SK-N-MC (cell line): ENCODE measurements around the gene ZNF710.

Experiments used
- DNase-seq: peaks from one replicate; pipeline ENCODE4 v3.0.0-alpha.2; 2011; ENCODE audit warnings: low read depth, low spot score
- H3K27ac ChIP-seq: fragments of 200-600 bp; sonication (generic); 2 replicates; pipeline ENCODE4 v1.5.1; 2016; ENCODE audit warnings: mixed run types
- H3K36me3 ChIP-seq: fragments of 200-600 bp; sonication (generic); 2 replicates; pipeline ENCODE4 v1.6.1; 2017; ENCODE audit warnings: antibody characterized with exemption, low read length, mixed read lengths; ENCODE audit not compliant: insufficient read depth
- H3K4me3 ChIP-seq: fragments of 200-600 bp; sonication (generic); 2 replicates; pipeline ENCODE4 v1.5.1; 2016
- H3K9ac ChIP-seq: fragments of 200-600 bp; sonication (generic); 2 replicates; pipeline ENCODE4 v1.8.0; 2017; ENCODE audit warnings: mixed run types, mixed read lengths; ENCODE audit not compliant: insufficient read length
- H3K9me3 ChIP-seq: fragments of 200-600 bp; sonication (generic); 2 replicates; pipeline ENCODE4 v1.6.1; 2017; ENCODE audit warnings: low read depth, mild to moderate bottlenecking, antibody characterized with exemption, low read length, moderate library complexity, mixed read lengths
- EZH2 ChIP-seq: fragments of 200-600 bp; sonication (generic); IDR thresholded peaks from one replicate; pipeline ENCODE4 v1.6.1; 2017; ENCODE audit warnings: antibody characterized with exemption
- FOXP2 ChIP-seq: optimal IDR thresholded peaks from 2 replicates; pipeline ENCODE3; 2011; ENCODE audit warnings: mild to moderate bottlenecking, moderate library complexity; ENCODE audit not compliant: insufficient read depth; ENCODE audit errors: extremely low read length, control extremely low read depth
- POLR2AphosphoS5 ChIP-seq: IDR thresholded peaks from 2 replicates; pipeline ENCODE4 v1.6.1; 2012; ENCODE audit warnings: mild to moderate bottlenecking, low read depth, low read length, borderline replicate concordance

ZNF710 gene

DNA sequence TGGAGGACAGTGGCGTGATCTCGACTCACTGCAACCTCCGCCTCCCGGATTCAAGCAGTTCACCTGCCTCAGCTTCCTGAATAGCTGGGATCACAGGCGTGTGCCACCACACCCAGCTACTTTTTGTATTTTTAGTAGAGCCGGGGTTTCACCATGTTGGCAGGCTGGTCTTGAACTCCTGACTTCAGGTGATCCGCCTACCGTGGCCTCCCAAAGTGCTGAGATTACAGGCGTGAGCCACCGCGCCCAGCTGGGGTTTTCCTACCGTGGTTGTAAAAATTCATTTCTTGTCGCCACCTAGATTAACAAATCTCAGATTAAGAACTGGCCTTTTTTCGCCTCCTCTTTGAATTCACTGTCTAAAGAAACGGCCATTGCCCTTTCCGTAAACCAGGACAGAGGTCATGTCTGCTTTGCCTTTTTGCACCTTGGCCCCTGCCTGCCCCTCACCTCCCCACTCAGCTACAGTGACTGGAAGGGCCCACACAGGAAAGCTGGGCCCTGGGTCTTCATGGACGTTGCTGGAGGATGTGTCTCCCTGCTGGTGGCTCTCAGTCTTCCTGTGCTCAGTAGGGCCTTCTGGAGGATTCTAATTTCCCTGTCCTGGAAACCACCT lies 17.2 kb downstream of the ZNF710 start:
- Histone ChIP-seq H3K4me3 (no peak overlapping the region), H3K27ac (no peak overlapping the region), H3K9ac (no peak overlapping the region), H3K36me3 (no peaks in the 10 kb centered on the region), H3K9me3 (no peaks in the 10 kb centered on the region)
- TF ChIP-seq EZH2 (no peak), FOXP2 (no peak), POLR2AphosphoS5 (no peak)
- no peak for DNase-seq

DNA sequence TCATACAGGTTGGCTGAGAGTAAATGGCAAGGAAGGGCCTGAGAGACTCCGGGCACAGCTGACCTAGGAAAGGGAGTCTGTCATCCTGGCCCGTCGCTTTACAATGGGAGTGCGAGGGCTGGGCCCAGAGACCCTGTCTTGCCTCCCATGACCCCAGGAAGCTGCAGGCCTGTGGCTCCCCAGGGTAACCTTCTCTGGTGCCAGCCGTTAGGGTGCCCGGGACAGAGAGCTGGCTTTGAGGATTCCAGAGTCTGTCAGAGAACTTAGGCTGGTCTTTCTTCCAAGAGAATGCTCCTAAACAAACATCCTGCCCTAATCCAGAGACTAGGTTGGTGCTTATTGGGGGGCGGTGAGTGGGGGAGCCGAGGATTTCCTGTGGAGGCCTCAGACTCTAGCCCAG lies 18.5 kb downstream of the ZNF710 start:
- no peaks in the 10 kb centered on the region for H3K9me3 ChIP-seq
- H3K36me3 ChIP-seq, result no peaks in the 10 kb centered on the region
- TF ChIP-seq FOXP2, result no peak
- TF ChIP-seq POLR2AphosphoS5, result no peak
- no peak for TF ChIP-seq EZH2
- no peak for DNase-seq
- H3K9ac ChIP-seq, result no peak overlapping the region
- no peak overlapping the region for H3K27ac ChIP-seq
- H3K4me3 ChIP-seq, result no peak overlapping the region

DNA sequence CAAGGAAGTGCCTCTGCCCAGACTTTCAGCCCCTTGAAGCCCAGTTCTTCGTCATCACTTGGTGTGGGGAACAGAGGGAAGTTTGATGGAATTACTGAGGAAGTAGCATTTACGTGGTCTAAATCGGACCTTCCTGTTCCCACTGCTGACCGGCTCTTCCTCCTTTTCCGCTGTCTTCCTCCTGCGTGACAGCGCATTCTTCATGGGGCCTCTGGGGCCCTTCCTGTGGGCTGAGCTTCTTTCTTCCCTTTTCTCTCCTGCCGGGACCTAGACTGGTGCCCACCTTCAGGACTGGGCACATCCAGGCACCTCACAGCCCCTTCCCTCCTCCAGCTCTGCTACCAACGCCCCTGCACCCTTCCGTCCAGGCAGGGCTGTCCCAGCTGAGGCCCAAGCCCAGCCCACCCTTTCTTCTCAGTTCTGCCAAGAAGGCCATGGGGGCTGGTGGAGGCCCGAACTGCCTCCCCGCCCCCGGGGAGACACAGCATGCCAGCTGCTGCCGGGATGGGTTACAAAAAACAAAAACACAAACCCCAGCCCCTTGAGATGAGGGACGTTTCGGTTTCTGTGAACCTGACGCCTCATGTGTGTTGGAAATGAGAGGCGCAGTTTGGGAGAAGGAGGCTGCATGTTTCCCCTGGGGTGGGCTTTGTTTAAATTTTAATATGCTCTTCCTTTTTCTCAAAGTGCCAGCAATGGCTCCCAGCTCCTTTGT lies 19.1 kb downstream of the ZNF710 start:
- Histone ChIP-seq H3K4me3 (no peak overlapping the region), H3K36me3 (no peaks in the 10 kb centered on the region), H3K27ac (no peak overlapping the region), H3K9ac (no peak overlapping the region), H3K9me3 (no peaks in the 10 kb centered on the region)
- TF ChIP-seq POLR2AphosphoS5, result no peak
- TF ChIP-seq FOXP2, result no peak
- no peak for TF ChIP-seq EZH2
- no peak for DNase-seq

DNA sequence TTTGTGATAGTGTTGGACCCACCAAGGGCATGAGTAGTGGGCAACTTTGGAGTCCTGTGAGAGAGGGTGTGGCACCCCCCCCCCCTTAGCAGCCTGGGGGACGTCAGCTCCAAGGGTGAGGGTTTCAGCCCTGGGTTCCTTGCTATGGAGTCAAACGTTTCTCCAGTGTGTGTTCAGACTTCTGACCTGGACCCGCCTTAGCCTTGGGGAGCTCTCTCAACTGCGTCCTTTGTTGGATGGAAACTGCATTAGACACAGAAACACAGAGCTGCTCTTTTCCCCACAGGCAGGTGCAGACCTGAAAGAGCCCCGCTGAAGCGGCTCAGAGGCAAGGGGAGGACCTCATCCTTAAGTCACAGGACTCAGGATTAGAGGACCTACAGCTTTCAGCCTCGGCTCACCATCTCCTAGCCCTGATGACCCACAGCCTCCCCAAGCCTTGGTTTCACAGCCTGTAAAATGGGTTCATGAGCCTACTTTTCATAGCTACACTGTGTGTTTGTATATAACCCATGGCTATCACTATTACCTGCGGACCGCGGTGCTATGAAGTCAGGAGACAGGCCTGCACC lies 19.9 kb downstream of the ZNF710 start:
- DNase-seq, result no peak
- no peak overlapping the region for H3K9ac ChIP-seq
- H3K36me3 ChIP-seq, result no peaks in the 10 kb centered on the region
- TF ChIP-seq FOXP2, result no peak
- TF ChIP-seq EZH2, result no peak
- no peak for TF ChIP-seq POLR2AphosphoS5
- no peak overlapping the region for H3K4me3 ChIP-seq
- H3K9me3 ChIP-seq, result no peaks in the 10 kb centered on the region
- no peak overlapping the region for H3K27ac ChIP-seq

DNA sequence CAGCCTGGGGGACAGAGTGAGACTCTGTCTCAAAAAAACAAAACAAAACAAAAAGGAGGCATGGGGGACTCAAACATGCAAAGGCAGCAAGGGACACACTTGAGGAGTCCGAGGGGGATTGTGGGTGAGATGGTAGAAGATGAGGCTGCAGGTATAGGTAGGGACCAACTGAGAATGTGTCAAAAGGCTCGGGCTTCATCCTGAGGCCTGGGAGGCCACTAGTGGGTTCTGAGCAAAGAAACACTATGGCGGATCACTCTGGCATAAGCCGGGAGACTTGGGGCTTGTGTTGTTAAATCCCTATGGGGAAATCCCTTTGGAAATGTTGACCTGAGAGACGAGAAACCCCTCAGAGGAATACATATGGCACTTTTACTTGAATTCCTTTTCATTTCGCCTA lies 21.2 kb downstream of the ZNF710 start:
- H3K27ac ChIP-seq, result no peak overlapping the region
- no peak overlapping the region for H3K4me3 ChIP-seq
- no peak overlapping the region for H3K9ac ChIP-seq
- TF ChIP-seq POLR2AphosphoS5, result no peak
- TF ChIP-seq FOXP2, result no peak
- no peak for TF ChIP-seq EZH2
- no peak for DNase-seq
- no peaks in the 10 kb centered on the region for H3K36me3 ChIP-seq
- H3K9me3 ChIP-seq, result no peaks in the 10 kb centered on the region

DNA sequence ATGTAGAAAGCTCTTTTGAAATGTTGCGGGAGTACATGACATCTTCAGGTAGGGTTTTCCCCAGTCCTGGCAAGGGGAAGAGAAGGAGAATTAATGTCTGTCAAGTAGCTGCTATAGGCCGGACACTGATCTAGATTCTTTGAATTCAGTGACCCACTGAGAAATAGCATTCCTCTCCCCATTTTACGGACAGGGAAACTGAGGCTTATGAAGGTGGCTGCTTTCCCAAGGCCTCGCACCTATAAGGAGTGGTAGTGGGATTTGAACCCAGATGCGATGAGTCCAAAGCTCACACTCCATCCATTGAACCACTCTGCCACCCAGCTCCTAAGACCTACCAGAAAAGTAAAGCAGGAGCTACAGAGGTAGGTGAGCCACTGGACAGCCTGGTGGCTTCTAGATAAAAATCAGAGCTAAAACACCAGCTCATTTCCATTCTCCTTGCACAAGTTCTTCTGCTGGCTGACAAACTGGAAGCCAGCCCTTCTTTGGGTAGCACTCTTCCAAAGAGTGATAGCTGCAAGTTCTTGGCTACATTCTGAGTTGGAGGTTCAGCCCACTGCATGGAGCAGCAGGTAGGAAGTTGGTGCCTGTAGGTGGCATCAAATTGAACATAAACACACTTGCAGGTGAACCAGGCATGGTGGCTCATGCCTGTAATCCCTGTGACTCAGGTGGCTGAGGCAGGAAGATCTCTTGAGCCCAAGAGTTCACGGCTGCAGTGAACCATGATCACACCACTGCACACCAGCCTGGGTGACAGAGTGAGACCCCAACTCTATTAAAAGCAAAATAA lies 22.0 kb downstream of the ZNF710 start:
- peaks cover 1% of the 10 kb centered on the region; the same call in 1 of the 2 replicates for H3K36me3 ChIP-seq
- TF ChIP-seq EZH2 (no peak), FOXP2 (no peak), POLR2AphosphoS5 (no peak)
- no peak overlapping the region for H3K4me3 ChIP-seq
- no peak overlapping the region for H3K9ac ChIP-seq
- no peaks in the 10 kb centered on the region for H3K9me3 ChIP-seq
- H3K27ac ChIP-seq, result no peak overlapping the region
- no peak for DNase-seq

DNA sequence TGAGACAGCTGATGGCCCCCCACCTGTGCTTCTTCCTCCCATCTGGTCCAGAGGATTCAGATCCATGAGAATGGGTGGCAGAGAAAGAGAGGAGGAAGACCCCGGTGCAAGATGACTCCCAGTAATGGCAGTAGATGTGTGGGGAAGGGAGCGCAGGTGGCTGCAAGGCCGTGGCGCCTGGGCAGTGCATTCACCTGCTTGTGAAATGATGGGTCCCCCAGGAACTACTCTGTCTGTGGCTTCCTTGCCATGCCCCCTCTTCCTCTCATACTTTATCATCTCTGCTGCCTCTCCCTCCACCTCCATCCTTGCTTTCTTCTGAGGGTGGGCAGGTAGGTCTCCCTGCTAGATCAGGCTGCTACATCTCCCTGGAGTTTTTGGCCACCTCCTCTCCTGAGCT lies 23.3 kb downstream of the ZNF710 start:
- no peak for TF ChIP-seq EZH2
- no peak for TF ChIP-seq POLR2AphosphoS5
- TF ChIP-seq FOXP2, result no peak
- no peak for DNase-seq
- H3K36me3 ChIP-seq, result peaks cover 3% of the 10 kb centered on the region; the same call in 1 of the 2 replicates
- H3K9me3 ChIP-seq, result no peaks in the 10 kb centered on the region
- H3K9ac ChIP-seq, result no peak overlapping the region
- H3K27ac ChIP-seq, result no peak overlapping the region
- no peak overlapping the region for H3K4me3 ChIP-seq
